ENCODE results near the gene ADAP1.

DNA sequence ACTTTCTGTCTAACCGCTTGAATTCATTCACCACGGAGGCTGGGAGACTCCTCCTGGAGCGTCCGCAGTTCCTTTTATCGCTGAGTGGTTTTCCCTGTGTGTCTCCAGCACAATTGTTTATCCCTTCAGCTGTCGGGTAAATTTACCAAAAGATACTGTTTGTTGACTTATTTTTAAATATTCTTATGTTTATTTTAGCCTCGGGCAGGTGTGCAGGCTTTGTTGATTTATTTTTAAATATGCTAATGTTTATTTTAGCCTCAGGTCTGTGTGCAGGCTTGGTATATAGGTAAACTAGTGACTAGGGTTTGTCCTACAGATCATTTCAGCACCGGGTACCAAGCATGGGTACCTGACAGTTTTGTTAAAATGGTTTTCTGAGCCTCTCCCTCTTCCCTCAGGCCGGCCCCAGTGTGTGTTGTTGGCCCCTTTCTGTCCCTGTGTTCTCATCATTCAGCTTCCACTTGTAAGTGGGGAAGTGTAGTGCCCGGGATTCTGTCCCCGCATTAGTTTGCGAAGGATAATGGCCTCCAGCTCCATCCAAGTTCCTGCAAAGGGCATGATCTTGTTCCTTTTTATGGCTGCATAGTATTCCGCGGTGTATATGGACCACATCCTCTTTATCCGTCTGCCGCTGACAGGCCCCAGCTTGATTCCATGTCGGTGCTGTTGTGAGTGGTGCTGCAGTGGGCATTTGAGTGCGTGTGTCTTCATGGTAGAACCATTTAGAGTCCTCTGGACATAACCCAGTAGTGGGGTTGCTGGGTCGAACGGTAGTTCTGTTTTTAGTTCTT, 72.8 kb downstream of the ADAP1 start:
- TF ChIP-seq, protein P1, sequence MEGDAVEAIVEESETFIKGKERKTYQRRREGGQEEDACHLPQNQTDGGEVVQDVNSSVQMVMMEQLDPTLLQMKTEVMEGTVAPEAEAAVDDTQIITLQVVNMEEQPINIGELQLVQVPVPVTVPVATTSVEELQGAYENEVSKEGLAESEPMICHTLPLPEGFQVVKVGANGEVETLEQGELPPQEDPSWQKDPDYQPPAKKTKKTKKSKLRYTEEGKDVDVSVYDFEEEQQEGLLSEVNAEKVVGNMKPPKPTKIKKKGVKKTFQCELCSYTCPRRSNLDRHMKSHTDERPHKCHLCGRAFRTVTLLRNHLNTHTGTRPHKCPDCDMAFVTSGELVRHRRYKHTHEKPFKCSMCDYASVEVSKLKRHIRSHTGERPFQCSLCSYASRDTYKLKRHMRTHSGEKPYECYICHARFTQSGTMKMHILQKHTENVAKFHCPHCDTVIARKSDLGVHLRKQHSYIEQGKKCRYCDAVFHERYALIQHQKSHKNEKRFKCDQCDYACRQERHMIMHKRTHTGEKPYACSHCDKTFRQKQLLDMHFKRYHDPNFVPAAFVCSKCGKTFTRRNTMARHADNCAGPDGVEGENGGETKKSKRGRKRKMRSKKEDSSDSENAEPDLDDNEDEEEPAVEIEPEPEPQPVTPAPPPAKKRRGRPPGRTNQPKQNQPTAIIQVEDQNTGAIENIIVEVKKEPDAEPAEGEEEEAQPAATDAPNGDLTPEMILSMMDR (conservative IDR thresholded peaks at IDR 0.05; ENCODE audit: low read depth, low read length), result no peak
- no peak for TF ChIP-seq EZH2 (IDR thresholded peaks at IDR 0.05; ENCODE audit: low read length, unreplicated experiment)

All from PC-3 (cell line).